HG03342 (cell line): Measurements from ENCODE around the gene MAML3.

Experiments used
- ATAC-seq: cut with Tn5 transposase; IDR thresholded peaks from one replicate; pipeline ENCODE4 v1.9.1; 2021; ENCODE audit warnings: mild to moderate bottlenecking, moderate library complexity; ENCODE audit not compliant: unreplicated experiment

MAML3 gene

GRCh38 chr4:140156529-140157171 lies 2.7 kb upstream of the MAML3 start:
- peak; percentile 66 for ATAC-seq

- no peak for ATAC-seq
Observed at GRCh38 chr4:140154572-140154891, 548 bp upstream of the MAML3 start.

- no peak for ATAC-seq
Observed at GRCh38 chr4:140153419-140153717, 616 bp downstream of the MAML3 start.

- no peak for ATAC-seq
Observed at GRCh38 chr4:140152751-140153418, 1.1 kb downstream of the MAML3 start.

GRCh38 chr4:140152013-140152703 lies 1.8 kb downstream of the MAML3 start:
- ATAC-seq, result no peak

GRCh38 chr4:140151699-140152012 lies 2.3 kb downstream of the MAML3 start:
- no peak for ATAC-seq

GRCh38 chr4:140150886-140151698 lies 2.9 kb downstream of the MAML3 start:
- ATAC-seq, result no peak

GRCh38 chr4:140150636-140150885 lies 3.4 kb downstream of the MAML3 start:
- ATAC-seq, result no peak

- ATAC-seq, result no peak
Observed at GRCh38 chr4:140149846-140150635, 3.9 kb downstream of the MAML3 start.

- ATAC-seq, result no peak
Observed at GRCh38 chr4:140144050-140144449, 9.9 kb downstream of the MAML3 start.

- ATAC-seq, result no peak
Observed at GRCh38 chr4:140141210-140141835, 12.7 kb downstream of the MAML3 start.

GRCh38 chr4:140140566-140140965 lies 13.4 kb downstream of the MAML3 start:
- ATAC-seq, result no peak

GRCh38 chr4:140138428-140138827 lies 15.6 kb downstream of the MAML3 start:
- no peak for ATAC-seq

GRCh38 chr4:140137671-140138070 lies 16.3 kb downstream of the MAML3 start:
- ATAC-seq, result no peak

- ATAC-seq, result no peak
Observed at GRCh38 chr4:140136509-140136908, 17.5 kb downstream of the MAML3 start.

- no peak for ATAC-seq
Observed at GRCh38 chr4:140135529-140136088, 18.4 kb downstream of the MAML3 start.

GRCh38 chr4:140134746-140135425 lies 19.1 kb downstream of the MAML3 start:
- ATAC-seq, result no peak

GRCh38 chr4:140133576-140133975 lies 20.4 kb downstream of the MAML3 start:
- ATAC-seq, result no peak

GRCh38 chr4:140131675-140132229 lies 22.2 kb downstream of the MAML3 start:
- ATAC-seq, result no peak

- no peak for ATAC-seq
Observed at GRCh38 chr4:140130677-140131076, 23.3 kb downstream of the MAML3 start.
